Measurements from ENCODE around the gene IL1RL2. TPM values are rescaled to one million over a fixed set of nuclear protein-coding genes. Genes with fewer than 3 reads are reported as not detected.
A peak's percentile ranks its signal among the peaks of the same experiment; 100 is the strongest.

Gene IL1RL2
- polyA plus RNA-seq, 3 donors, result 1.1 to 2.0 (median 1.4) TPM

DNA sequence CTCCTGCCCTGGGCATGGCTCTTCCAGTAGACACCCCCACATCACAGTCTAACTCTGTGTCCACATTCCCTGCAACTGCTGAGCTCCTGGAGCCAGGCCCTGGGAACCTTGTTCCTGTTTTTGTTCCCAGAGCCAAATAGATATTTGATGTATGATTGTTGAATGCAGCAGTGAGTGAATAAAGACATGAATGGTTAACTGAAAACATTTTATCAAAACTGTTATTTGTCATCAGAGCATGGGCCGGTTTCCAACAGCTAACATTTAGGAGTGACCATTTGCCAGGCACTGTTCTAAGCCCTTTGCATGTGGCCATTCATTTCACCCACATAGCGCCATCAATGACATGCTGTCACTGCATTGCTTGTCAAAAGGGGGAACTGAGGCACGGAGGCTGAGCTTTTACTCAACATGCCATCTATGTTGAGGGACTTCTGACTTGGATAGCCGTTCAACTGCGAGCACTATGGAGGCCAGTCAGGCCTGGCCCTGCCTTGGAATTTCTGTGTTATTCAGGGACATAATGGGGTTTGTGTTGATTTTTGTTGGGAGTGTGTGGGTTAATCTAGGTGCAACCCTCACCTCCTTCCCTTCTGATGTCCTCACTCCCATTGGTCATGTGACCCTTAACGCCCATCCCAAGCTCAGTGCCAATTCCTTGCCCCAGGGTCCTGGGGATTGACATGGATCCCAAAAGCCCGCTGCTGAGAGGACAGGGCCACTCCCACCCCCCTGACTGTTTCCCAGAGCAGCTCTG is 31.7 kb upstream of the IL1RL2 start:
- DNase-seq (ENCODE audit: extremely low read depth in 1 of 11, low read depth in 9 of 11, low spot score in 4 of 11), result no peak

GRCh38 chr2:102155703-102156515 is 30.9 kb upstream of the IL1RL2 start:
- DNase-seq (ENCODE audit: extremely low read depth in 1 of 11, low read depth in 9 of 11, low spot score in 4 of 11), result no peak

GRCh38 chr2:102158011-102158755 is 28.6 kb upstream of the IL1RL2 start:
- no peak for DNase-seq (ENCODE audit: extremely low read depth in 1 of 11, low read depth in 9 of 11, low spot score in 4 of 11)

DNA sequence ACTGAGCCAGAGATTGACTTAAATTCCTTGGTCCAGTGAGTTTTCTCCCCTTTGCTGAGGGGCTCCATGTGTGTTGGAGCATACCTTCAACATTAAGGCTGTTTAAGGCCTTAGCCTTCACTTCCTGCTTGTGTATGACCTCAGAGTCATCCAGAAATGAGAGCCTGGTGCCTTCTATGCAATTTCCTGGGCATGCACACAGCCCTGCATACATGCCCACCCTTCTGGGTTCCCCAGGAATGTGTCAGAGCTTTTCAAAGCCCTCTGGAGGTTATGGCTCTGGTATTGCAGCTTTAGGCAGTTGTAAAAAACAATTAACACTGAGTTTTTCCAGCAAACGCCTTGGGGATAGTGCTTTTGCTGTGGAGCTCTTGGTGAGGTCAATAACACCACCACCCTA is 27.5 kb upstream of the IL1RL2 start:
- no peak for DNase-seq (ENCODE audit: extremely low read depth in 1 of 11, low read depth in 9 of 11, low spot score in 4 of 11)

DNA sequence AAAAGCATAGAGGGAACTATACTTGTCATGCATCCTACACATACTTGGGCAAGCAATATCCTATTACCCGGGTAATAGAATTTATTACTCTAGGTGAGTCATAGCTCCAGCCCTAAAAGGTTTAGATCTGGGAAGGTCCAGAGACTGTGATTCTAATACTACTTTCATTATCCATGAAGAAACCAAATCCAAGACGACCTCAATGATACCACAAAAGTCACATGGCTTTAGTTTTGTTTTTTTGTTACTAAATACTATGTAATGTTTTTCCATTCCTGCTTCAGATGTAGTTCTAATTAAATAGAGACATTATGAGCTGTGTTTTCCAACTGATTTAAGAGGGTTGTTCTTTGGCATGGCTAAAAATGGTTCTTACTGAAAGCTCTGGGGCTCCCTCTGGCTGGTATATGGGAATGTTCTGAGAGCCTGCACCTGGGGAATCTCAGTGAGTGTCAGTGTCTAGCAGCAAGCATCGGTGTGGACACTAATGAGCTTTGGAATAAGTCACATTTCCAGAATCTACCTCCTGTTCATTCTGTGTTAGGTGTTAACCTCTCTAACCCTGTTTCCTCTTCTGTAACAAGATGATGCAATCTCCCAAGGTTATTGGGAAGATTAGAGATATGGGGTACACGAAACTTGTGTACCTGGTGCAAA is 20.5 kb upstream of the IL1RL2 start:
- peak in 1 of 11 donors; percentile 24 for DNase-seq (ENCODE audit: extremely low read depth in 1 of 11, low read depth in 9 of 11, low spot score in 4 of 11)

- DNase-seq (ENCODE audit: extremely low read depth in 1 of 11, low read depth in 9 of 11, low spot score in 4 of 11), result no peak
Measured at GRCh38 chr2:102168026-102168771, 18.6 kb upstream of the IL1RL2 start.

- no peak for DNase-seq (ENCODE audit: extremely low read depth in 1 of 11, low read depth in 9 of 11, low spot score in 4 of 11)
Measured at GRCh38 chr2:102171946-102172345, 14.9 kb upstream of the IL1RL2 start.

DNA sequence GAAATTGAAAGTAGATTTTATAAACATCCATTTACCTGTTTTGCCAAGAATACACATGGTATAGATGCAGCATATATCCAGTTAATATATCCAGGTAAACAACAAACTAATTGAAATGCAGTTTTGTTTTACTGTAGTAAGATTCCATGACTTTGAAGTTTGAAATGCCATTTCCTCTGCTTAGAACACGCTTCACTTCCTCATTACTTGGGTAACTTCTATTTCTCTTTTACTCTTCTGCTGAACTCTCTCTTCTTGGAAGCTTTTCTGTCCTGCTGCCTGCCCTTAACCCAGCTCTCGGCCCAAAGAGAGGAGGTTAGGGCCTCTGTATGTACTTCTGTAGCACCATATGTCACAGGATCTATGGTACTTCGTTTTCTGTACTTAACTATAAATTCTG is 14.1 kb upstream of the IL1RL2 start:
- no peak for DNase-seq (ENCODE audit: extremely low read depth in 1 of 11, low read depth in 9 of 11, low spot score in 4 of 11)

GRCh38 chr2:102176172-102176571 is 10.7 kb upstream of the IL1RL2 start:
- no peak for DNase-seq (ENCODE audit: extremely low read depth in 1 of 11, low read depth in 9 of 11, low spot score in 4 of 11)

DNA sequence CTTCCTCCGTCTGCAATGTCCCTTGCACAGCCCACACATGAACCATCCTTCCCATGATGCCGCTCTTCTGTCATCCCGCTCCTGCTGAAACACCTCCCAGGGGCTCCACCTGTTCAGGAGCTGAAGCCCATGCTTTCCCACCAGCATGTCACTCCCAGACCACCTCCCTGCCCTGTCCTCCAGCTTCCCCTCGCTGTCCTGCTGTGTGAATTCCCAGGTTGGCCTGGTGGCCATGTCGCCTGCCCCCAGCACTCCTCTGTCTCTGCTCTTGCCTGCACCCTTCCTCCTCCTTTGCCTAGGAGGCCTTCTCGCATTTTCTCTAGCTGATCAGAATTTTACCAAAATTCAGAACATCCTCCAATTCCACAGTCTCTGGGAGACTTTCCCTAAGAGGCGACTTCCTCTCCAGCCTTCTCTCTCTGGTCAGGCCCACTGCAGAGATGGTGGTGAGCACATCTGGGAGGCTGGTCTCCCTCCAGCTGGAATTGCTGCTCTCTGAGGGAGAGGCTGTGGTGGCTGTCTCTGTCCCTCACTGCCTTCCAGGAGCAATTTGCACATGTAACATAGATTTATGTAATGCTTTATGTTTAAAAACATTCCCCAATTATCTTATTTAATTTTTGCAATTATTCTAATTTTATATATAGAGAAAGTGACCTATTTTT is 8.9 kb upstream of the IL1RL2 start:
- no peak for DNase-seq (ENCODE audit: extremely low read depth in 1 of 11, low read depth in 9 of 11, low spot score in 4 of 11)

DNA sequence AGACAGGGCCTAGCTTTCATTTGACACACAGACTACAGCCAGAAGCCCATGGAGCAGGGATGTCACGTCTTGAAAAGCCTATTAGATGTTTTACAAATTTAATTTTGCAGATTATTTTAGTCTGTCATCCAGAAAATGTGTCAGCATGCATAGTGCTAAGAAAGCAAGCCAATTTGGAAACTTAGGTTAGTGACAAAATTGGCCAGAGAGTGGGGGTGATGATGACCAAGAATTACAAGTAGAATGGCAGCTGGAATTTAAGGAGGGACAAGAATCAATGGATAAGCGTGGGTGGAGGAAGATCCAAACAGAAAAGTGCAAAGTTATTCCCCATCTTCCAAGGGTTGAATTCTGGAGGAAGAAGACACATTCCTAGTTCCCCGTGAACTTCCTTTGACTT is 7.8 kb upstream of the IL1RL2 start:
- DNase-seq (ENCODE audit: extremely low read depth in 1 of 11, low read depth in 9 of 11, low spot score in 4 of 11), result no peak

GRCh38 chr2:102179788-102180686 is 6.8 kb upstream of the IL1RL2 start:
- DNase-seq (ENCODE audit: extremely low read depth in 1 of 11, low read depth in 9 of 11, low spot score in 4 of 11), result no peak

DNA sequence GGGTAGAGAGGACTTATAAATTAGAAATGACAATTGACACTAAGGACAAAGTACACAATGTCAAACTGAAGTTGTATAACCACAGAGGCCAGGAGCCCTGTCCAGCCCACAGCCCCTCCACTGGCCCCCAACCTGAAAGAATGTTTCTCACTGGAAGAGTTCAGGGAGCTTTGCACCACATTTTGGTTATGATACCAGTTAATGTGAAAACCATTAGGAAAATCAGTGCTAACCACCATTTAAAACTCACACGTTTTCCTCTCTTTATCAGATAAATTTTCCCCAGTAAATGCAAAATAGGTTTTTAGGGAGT is 6.2 kb upstream of the IL1RL2 start:
- DNase-seq (ENCODE audit: extremely low read depth in 1 of 11, low read depth in 9 of 11, low spot score in 4 of 11), result no peak

GRCh38 chr2:102181376-102181775 is 5.4 kb upstream of the IL1RL2 start:
- no peak for DNase-seq (ENCODE audit: extremely low read depth in 1 of 11, low read depth in 9 of 11, low spot score in 4 of 11)

- DNase-seq (ENCODE audit: extremely low read depth in 1 of 11, low read depth in 9 of 11, low spot score in 4 of 11), result no peak
Measured at GRCh38 chr2:102181919-102182635, 4.7 kb upstream of the IL1RL2 start.

GRCh38 chr2:102184018-102184417 is 2.8 kb upstream of the IL1RL2 start:
- no peak for DNase-seq (ENCODE audit: extremely low read depth in 1 of 11, low read depth in 9 of 11, low spot score in 4 of 11)

- no peak for DNase-seq (ENCODE audit: extremely low read depth in 1 of 11, low read depth in 9 of 11, low spot score in 4 of 11)
Measured at GRCh38 chr2:102184568-102184967, 2.3 kb upstream of the IL1RL2 start.

Measured in renal cortex interstitium (tissue), 11 donors.